Measurements from ENCODE around the gene CCDC149. TPM values are rescaled to one million over a fixed set of nuclear protein-coding genes. Genes with fewer than 3 reads are reported as not detected.

Gene CCDC149
- 4.1 and 4.4 TPM in 2 replicates for total RNA-seq

DNA sequence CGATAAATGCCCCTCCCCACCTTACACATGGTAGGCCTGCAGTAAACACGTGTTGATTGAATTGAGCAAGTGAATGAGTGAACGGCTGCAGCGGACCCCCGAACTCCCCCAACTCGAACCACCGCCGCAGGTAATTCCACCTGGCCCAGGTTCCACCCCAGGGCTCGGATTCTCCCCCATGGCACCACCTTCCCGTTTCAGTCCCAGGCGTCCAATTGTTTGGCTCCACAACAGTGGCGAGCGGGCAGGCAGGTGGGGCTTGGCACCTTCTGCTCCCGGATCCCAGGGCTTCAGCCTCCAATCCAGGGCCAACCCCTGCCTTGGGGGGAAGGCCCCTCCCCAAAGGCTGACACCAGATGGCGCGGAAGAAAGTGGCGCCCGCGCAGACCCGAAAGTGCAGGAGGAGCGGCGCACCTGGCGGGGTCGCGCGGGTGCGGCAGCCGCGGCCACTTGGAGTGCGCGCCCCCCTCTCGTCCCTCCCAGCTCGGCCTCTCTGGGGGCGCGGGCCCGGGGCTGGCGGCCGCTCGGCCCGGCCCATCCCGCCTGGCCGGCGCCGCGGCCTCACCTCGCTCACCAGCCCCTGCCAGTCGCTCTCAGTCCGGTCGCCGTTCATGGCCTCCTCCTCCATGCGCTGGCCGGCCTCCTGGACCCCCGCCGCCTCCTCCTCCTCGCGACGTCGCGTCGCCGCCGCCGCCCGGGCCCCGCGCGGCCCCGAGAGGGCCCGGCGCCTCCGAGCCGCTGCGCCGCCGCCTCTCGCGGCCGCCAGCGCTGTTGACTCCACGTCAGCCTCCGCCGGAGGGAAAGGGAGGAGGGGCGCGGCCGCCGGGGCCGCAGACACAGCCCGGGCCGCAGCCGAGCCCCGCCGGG is at the start of gene CCDC149:
Gene CCDC149 (minus strand): TSS at position 791 of the 867 bp plus-strand sequence. CDS start 178 bp downstream, at position 613.

DNA sequence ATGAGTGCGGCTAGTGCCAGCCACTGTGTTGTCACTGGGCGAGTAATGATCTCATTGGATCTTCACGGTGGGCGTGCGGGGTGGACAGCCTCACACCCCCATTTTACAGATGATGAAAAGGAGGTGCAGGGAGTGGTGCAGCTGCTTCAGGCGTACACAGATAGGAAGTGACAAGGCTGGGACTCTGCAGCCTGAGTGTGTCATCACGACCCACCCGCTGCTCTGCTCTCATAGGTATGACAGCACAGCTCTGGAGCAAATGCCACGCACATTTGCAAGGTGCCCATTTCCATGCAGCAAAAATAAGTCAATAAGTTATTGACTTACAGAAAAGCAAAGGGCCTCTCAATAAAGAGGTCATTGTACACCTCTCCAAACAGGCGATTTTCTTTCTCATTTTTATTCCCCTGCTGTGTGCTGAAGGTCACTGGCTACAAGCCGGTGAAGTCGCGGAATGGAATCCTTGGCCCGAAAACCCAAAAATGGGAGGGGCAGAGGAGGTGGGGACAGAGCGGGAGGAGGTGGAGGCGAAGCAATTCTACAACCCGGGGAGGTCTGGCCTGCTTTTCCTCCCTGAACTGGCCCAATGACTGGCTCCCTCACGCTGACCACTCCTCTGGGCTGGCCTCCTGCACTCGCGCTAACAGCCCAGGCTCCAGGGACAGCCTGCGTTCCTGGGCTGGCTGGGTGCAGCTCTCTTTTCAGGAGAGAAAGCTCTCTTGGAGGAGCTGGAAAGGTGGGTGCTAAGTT is 117.8 kb downstream of the CCDC149 start, which contains the start of gene SOD3:
Gene SOD3 (plus strand): TSS at position 658 of the 750 bp plus-strand sequence. CDS start 3,949 bp downstream, outside the sequence.

Small RNA genes within 50 kb of the gene (small RNA-seq; reads per million reads assigned to genes)
- not detected for gene AC006390.1

Other genes starting within 250 kb of the CCDC149 start
- gene SOD3, start 117.5 kb downstream of the CCDC149 start, total RNA-seq = 1.6 and 7.7 TPM in 2 replicates
- under 0.01 TPM in 1 of 2 replicates, not detected in the other for gene LGI2, start 117.9 kb upstream of the CCDC149 start, total RNA-seq
- gene SEPSECS, start 247.4 kb upstream of the CCDC149 start, total RNA-seq = 7.0 and 8.6 TPM in 2 replicates

All from subcutaneous preadipocyte (primary cell).